HUES48 (cell line): Measurements from ENCODE around the gene CADPS.

Experiments
- H3K27ac ChIP-seq: one replicate; pipeline ENCODE4 v1.7.0; 2013; ENCODE audit warnings: low read depth, low read length, inconsistent platforms
- H3K27me3 ChIP-seq: 2 replicates; pipeline ENCODE4 v1.6.1; 2013; ENCODE audit warnings: mild to moderate bottlenecking, low read length; ENCODE audit not compliant: control insufficient read depth, insufficient read depth
- H3K36me3 ChIP-seq: 2 replicates; pipeline ENCODE4 v1.6.1; 2013; ENCODE audit warnings: low read length; ENCODE audit not compliant: control insufficient read depth, insufficient read depth
- H3K4me1 ChIP-seq: 2 replicates; pipeline ENCODE4 v1.6.1; 2013; ENCODE audit warnings: mild to moderate bottlenecking, low read length; ENCODE audit not compliant: control insufficient read depth, insufficient read depth
- H3K4me3 ChIP-seq: 2 replicates; pipeline ENCODE4 v1.5.1; 2013; ENCODE audit warnings: mild to moderate bottlenecking, low read depth, low read length
- H3K9ac ChIP-seq: 2 replicates; pipeline ENCODE4 v1.6.1; 2013; ENCODE audit warnings: mild to moderate bottlenecking, low read depth, low read length, moderate library complexity
- H3K9me3 ChIP-seq: 2 replicates; pipeline ENCODE4 v1.6.1; 2013; ENCODE audit warnings: low read length; ENCODE audit not compliant: control insufficient read depth, insufficient read depth

The CADPS gene

DNA sequence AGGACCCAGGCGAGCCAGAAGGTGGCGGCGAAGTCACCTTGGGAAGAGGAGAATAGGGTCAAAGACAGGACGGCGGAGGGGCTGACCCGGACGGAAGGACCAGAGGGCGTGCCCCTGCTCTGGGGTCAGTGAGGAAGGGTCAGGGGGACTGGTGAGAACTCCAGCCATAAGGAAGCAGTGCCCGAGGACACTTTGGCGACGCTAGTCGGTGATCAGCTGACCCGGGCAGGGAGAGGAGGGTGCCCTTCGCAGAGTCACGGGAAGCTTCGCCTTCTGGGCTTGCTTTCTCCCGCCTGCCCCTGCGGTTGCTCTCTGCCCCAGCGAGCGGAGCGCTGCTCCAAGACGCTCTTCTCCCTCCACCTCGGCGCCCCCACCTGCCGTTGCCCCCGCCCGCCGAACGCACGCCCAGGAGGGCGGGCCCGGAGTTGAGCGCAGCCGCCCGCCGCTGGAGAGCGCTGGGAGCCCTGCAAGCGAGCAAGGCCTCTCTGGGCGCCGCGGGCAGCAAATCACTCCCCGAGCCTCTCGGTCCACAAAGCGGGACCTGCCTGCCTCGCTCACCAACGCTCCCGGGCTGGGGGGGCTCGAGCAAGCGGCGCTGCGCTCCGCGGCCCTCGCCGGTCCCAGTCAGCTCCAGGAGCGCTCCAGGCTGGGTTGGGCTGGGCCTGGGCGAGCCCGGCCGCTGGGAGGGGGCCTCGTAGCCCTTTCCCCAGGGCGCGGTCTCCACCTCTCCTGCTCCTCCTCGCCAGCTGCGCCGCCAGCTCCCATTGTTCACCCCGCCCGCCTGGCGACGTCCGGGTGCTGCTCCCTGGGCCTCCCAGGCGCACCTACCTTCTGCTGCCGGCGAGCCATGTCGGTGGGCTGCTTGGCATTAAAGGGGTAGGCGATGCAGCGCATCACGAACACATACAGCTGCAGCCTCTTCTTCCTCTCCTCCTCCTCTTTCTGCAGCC is 1.2 kb downstream of the CADPS start:
- Histone ChIP-seq H3K9ac (peak overlapping the region; percentile 66), H3K9me3 (no peaks in the 10 kb centered on the region), H3K36me3 (no peaks in the 10 kb centered on the region), H3K27ac (peak overlapping the region; percentile 81), H3K27me3 (no peaks in the 10 kb centered on the region), H3K4me1 (peaks cover 14% of the 10 kb centered on the region), H3K4me3 (peak overlapping the region; percentile 93)

- Histone ChIP-seq H3K27me3 (no peaks in the 10 kb centered on the region), H3K9me3 (no peaks in the 10 kb centered on the region), H3K9ac (no peak overlapping the region), H3K27ac (peak overlapping the region; percentile 81), H3K4me3 (peak overlapping the region; percentile 93), H3K4me1 (peaks cover 14% of the 10 kb centered on the region), H3K36me3 (no peaks in the 10 kb centered on the region)
Observed at GRCh38 chr3:62873451-62873760, 1.8 kb downstream of the CADPS start.

- Histone ChIP-seq H3K4me1 (peaks cover 14% of the 10 kb centered on the region), H3K4me3 (no peak overlapping the region), H3K36me3 (no peaks in the 10 kb centered on the region), H3K27ac (no peak overlapping the region), H3K9me3 (no peaks in the 10 kb centered on the region), H3K27me3 (no peaks in the 10 kb centered on the region), H3K9ac (no peak overlapping the region)
Observed at GRCh38 chr3:62872318-62872717, 2.9 kb downstream of the CADPS start.

DNA sequence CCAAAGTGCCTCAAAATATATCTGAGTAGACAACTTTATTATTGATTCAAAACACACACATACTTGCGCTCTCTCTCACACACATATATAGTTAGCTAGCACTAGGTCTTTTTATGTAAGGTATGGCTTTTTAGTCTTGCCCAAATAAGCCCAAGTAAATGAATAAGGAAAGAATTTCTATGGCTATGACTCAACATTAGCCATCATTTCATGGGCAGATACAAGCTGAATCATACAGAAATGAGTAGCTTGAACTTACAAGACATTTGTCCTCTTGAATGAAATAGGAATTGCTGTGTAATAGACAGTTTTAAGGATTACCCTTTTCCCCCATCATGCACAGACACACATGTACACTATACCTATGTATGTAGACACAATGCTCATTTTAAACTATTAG is 4.9 kb downstream of the CADPS start:
- Histone ChIP-seq H3K27ac (no peak overlapping the region), H3K27me3 (no peaks in the 10 kb centered on the region), H3K9ac (no peak overlapping the region), H3K36me3 (no peaks in the 10 kb centered on the region), H3K9me3 (no peaks in the 10 kb centered on the region), H3K4me3 (no peak overlapping the region), H3K4me1 (peaks cover 10% of the 10 kb centered on the region)

DNA sequence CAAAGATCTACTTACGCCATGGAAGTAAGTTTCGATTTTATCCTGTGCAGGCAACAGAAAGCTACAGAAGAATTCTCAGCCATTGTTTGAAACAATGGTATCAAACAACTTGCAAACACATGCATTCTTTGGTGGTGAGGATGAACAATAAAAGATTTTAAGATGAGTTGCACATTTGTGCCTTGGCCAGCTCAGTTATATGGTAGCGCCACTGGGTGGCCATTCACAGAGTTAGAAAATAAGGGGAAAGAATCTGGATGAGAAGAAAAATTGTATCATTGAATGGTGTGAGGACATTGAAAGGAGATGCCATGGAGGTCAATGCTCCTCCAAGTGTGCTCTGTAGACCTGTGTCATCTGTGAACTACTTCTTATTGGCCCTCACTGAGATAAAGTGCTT is 11.6 kb downstream of the CADPS start:
- no peaks in the 10 kb centered on the region for H3K27me3 ChIP-seq

GRCh38 chr3:62859203-62859791 is 15.9 kb downstream of the CADPS start:
- H3K27me3 ChIP-seq: no peaks in the 10 kb centered on the region
- H3K4me1 ChIP-seq: peaks cover 31% of the 10 kb centered on the region

More for the DNA sequence above, 11.6 kb downstream of the CADPS start:
- Histone ChIP-seq H3K4me1 (peaks cover 24% of the 10 kb centered on the region), H3K36me3 (no peaks in the 10 kb centered on the region), H3K9ac (no peak overlapping the region), H3K9me3 (no peaks in the 10 kb centered on the region), H3K4me3 (no peak overlapping the region), H3K27ac (no peak overlapping the region)

GRCh38 chr3:62845996-62846395 is 29.2 kb downstream of the CADPS start:
- Histone ChIP-seq H3K9ac (no peak overlapping the region), H3K9me3 (no peaks in the 10 kb centered on the region), H3K4me3 (no peak overlapping the region), H3K27me3 (no peaks in the 10 kb centered on the region), H3K36me3 (no peaks in the 10 kb centered on the region), H3K4me1 (no peaks in the 10 kb centered on the region), H3K27ac (no peak overlapping the region)

More at GRCh38 chr3:62859203-62859791, 15.9 kb downstream of the CADPS start:
- H3K4me3 ChIP-seq: no peak overlapping the region
- H3K27ac ChIP-seq: peak overlapping the region; percentile 43
- no peaks in the 10 kb centered on the region for H3K36me3 ChIP-seq
- H3K9me3 ChIP-seq: no peaks in the 10 kb centered on the region
- H3K9ac ChIP-seq: no peak overlapping the region

- H3K27me3 ChIP-seq: no peaks in the 10 kb centered on the region
- no peak overlapping the region for H3K4me3 ChIP-seq
- H3K9me3 ChIP-seq: no peaks in the 10 kb centered on the region
- H3K27ac ChIP-seq: no peak overlapping the region
- no peak overlapping the region for H3K9ac ChIP-seq
- no peaks in the 10 kb centered on the region for H3K36me3 ChIP-seq
- no peaks in the 10 kb centered on the region for H3K4me1 ChIP-seq
Observed at GRCh38 chr3:62843508-62843907, 31.7 kb downstream of the CADPS start.

- Histone ChIP-seq H3K9ac (no peak overlapping the region), H3K36me3 (no peaks in the 10 kb centered on the region), H3K9me3 (no peaks in the 10 kb centered on the region), H3K4me1 (no peaks in the 10 kb centered on the region), H3K4me3 (no peak overlapping the region), H3K27me3 (no peaks in the 10 kb centered on the region), H3K27ac (no peak overlapping the region)
Observed at GRCh38 chr3:62839748-62840147, 35.5 kb downstream of the CADPS start.

DNA sequence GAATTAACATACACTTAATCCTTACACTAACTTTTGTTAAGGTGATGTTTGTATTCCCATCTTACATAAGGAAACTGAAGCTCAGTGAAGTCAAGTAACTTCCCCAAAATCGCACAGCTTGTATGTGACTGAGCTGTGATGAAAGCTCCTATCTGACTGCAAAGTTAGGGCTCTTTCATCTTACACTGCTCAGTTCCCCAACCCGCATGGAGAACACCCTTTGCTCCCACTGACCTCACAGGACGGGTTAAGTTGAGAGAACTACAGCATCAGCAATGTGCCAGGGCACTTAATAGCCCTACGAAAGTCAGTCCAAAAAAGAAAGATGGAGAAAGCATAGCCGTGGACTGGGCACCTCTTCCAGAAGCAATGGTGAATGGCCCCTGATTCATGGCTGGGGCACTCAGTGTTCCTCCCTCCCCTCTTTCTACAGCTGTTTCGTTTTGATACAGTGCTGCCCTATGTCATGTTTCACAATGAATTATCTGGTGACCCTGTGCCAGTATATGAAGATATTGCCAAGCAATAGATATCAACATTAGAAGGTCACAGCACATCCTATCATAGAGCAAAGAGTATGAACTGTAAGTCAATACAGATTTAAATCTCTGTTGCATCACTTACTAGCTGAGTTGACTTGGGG is 38.0 kb downstream of the CADPS start:
- H3K9ac ChIP-seq: no peak overlapping the region
- no peaks in the 10 kb centered on the region for H3K9me3 ChIP-seq
- H3K27ac ChIP-seq: no peak overlapping the region
- H3K4me3 ChIP-seq: no peak overlapping the region
- no peaks in the 10 kb centered on the region for H3K4me1 ChIP-seq
- no peaks in the 10 kb centered on the region for H3K36me3 ChIP-seq
- no peaks in the 10 kb centered on the region for H3K27me3 ChIP-seq
